Measurements from ENCODE around the gene ASF1A. TPM values are rescaled to one million over a fixed set of nuclear protein-coding genes. Genes with fewer than 3 reads are reported as not detected.

ASF1A gene
- total and polyA plus RNA-seq, 2 of the 13 experiments (the other 11 are each of a cell fraction or from before 2014, with no cell fraction given), result 14.5 to 49.9 TPM

DNA sequence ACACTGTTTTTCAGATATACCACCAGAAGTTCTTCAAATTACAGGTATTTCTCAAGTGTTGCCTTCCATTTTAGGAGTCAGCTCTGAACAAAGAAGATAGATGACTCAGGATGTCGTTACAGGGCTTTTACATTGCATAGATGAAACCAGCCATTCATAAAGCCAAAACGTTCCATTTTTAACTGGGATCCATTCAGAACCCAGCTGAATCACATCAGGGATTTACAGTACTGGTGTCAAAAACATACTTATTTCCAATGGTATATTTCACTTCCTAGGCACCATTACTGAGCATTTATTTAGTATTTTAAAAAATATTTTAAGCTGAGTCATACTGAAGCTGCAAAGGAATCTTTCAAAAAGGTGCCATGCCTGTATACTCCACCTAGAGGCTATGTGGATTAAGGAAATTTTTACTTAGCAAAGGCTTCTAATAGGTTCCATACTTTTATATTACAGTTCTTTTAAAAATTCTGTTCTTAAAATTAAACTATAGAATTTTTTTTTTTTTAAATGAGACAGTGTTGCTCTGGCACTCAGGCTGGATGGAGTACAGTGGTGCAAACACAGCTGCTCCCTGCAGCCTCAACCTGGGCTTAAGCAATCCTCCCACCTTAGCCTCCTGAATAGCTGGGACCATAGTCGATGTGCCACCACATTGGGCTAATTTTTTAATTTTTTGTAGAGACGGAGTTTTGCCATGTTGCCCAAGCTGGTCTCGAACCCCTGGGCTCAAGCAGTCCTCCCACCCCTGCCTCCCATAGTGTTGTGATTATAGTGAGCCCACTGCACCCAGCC, 2.6 kb downstream of the ASF1A start (continued):
- TF ChIP-seq, protein P1, sequence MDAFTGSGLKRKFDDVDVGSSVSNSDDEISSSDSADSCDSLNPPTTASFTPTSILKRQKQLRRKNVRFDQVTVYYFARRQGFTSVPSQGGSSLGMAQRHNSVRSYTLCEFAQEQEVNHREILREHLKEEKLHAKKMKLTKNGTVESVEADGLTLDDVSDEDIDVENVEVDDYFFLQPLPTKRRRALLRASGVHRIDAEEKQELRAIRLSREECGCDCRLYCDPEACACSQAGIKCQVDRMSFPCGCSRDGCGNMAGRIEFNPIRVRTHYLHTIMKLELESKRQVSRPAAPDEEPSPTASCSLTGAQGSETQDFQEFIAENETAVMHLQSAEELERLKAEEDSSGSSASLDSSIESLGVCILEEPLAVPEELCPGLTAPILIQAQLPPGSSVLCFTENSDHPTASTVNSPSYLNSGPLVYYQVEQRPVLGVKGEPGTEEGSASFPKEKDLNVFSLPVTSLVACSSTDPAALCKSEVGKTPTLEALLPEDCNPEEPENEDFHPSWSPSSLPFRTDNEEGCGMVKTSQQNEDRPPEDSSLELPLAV (CRISPR knock-in tag; conservative IDR thresholded peaks at IDR 0.05; ENCODE audit: low read depth), result no peak
- TF ChIP-seq DMAP1 (CRISPR knock-in tag; IDR thresholded peaks at IDR 0.05) (peak; percentile 53; the same call in 1 of the 2 replicates), ZBTB21 (CRISPR knock-in tag; IDR thresholded peaks at IDR 0.05) (no peak), ARID2 (CRISPR knock-in tag; IDR thresholded peaks at IDR 0.05; ENCODE audit: borderline replicate concordance) (no peak), ZNF670 (CRISPR knock-in tag; IDR thresholded peaks at IDR 0.05; ENCODE audit: borderline replicate concordance) (no peak), ZIK1 (CRISPR knock-in tag; IDR thresholded peaks at IDR 0.05; ENCODE audit: borderline replicate concordance, low read depth) (no peak), ASH2L (IDR thresholded peaks at IDR 0.05; ENCODE audit: insufficient read length, low read depth, low read length) (peak; percentile 75), YEATS2 (CRISPR knock-in tag; IDR thresholded peaks at IDR 0.05; ENCODE audit: borderline replicate concordance) (peak; percentile 39; the same call in 1 of the 2 replicates), TFE3 (CRISPR knock-in tag; IDR thresholded peaks at IDR 0.05) (no peak), ZNF782 (CRISPR knock-in tag; IDR thresholded peaks at IDR 0.05; ENCODE audit: borderline replicate concordance) (no peak), NR3C1 (CRISPR knock-in tag; IDR thresholded peaks at IDR 0.05) (no peak), BRCA1 (CRISPR knock-in tag; IDR thresholded peaks at IDR 0.05) (no peak), EHMT2 (IDR thresholded peaks at IDR 0.05; ENCODE audit: borderline replicate concordance, low read depth, low read length) (peak; percentile 43; the same call in 1 of the 2 replicates), MAFK (conservative IDR thresholded peaks at IDR 0.05 in 1 of 2, IDR thresholded peaks at IDR 0.05 in 1 of 2; ENCODE audit: low read length in 2 of 2) (peak; percentile 74 to 86), HES4 (CRISPR knock-in tag; IDR thresholded peaks at IDR 0.05; ENCODE audit: borderline replicate concordance) (no peak), FLYWCH1 (CRISPR knock-in tag; IDR thresholded peaks at IDR 0.05) (no peak), SOX5 (CRISPR knock-in tag; IDR thresholded peaks at IDR 0.05; ENCODE audit: borderline replicate concordance) (peak; percentile 37; the same call in 1 of the 2 replicates), HINFP (CRISPR knock-in tag; IDR thresholded peaks at IDR 0.05; ENCODE audit: low read depth) (no peak), PHF21A (CRISPR knock-in tag; IDR thresholded peaks at IDR 0.05) (peak; percentile 23; the same call in 1 of the 2 replicates), NFE2 (CRISPR knock-in tag; IDR thresholded peaks at IDR 0.05) (peak; percentile 68)
- TF ChIP-seq, protein P2, sequence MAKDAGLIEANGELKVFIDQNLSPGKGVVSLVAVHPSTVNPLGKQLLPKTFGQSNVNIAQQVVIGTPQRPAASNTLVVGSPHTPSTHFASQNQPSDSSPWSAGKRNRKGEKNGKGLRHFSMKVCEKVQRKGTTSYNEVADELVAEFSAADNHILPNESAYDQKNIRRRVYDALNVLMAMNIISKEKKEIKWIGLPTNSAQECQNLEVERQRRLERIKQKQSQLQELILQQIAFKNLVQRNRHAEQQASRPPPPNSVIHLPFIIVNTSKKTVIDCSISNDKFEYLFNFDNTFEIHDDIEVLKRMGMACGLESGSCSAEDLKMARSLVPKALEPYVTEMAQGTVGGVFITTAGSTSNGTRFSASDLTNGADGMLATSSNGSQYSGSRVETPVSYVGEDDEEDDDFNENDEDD (CRISPR knock-in tag; IDR thresholded peaks at IDR 0.05; ENCODE audit: borderline replicate concordance), result 0 out of 2 replicates have a peak, but pooled peaks have one; percentile 16
